Measurements from ENCODE around the gene BIRC6. TPM values are rescaled to one million over a fixed set of nuclear protein-coding genes. Genes with fewer than 3 reads are reported as not detected.

Gene BIRC6
- total and polyA plus RNA-seq, 12 donors, result 14.2 to 165 (median 80.7) TPM

DNA sequence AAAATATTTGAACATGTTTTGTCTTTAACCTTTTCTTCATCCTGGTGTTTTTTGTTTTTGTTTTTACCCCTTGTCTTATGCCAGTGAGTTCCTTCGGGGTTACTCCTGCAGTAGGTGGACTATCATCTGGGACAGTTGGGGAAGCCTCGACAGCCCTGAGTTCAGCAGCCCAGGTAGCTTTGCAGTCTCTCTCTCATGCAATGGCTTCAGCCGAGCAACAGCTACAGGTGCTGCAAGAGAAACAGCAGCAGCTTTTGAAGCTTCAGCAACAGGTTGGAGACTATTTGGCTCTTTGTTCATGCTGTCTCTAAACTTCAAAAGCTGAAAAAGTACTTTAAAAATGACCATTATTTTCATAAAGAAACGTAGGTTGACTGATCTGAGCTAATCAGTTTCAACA is 106.3 kb downstream of the BIRC6 start:
- no peak for DNase-seq
- Histone ChIP-seq H3K36me3 (replicated peaks in 1 of 2) (peaks cover 0 to 31% of the 10 kb centered on the region in 2 donors), H3K4me1 (replicated peaks in 1 of 2) (peaks cover 0 to 1% of the 10 kb centered on the region in 2 donors), H3K27me3 (no peaks in the 10 kb centered on the region), H3K9me3 (replicated peaks in 1 of 3) (no peaks in the 10 kb centered on the region), H3K4me3 (no peak overlapping the region), H3K27ac (no peak overlapping the region)
- no peak for TF ChIP-seq POLR2A (IDR thresholded peaks at IDR 0.05)
- TF ChIP-seq, protein P1, sequence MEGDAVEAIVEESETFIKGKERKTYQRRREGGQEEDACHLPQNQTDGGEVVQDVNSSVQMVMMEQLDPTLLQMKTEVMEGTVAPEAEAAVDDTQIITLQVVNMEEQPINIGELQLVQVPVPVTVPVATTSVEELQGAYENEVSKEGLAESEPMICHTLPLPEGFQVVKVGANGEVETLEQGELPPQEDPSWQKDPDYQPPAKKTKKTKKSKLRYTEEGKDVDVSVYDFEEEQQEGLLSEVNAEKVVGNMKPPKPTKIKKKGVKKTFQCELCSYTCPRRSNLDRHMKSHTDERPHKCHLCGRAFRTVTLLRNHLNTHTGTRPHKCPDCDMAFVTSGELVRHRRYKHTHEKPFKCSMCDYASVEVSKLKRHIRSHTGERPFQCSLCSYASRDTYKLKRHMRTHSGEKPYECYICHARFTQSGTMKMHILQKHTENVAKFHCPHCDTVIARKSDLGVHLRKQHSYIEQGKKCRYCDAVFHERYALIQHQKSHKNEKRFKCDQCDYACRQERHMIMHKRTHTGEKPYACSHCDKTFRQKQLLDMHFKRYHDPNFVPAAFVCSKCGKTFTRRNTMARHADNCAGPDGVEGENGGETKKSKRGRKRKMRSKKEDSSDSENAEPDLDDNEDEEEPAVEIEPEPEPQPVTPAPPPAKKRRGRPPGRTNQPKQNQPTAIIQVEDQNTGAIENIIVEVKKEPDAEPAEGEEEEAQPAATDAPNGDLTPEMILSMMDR (IDR thresholded peaks at IDR 0.05), result no peak
- 95 to 99% (median 98%) methylated on average over 4 of the region's 4 CpGs for WGBS, 4 donors
- intact Hi-C loops (cut with DNase I), result no loop called here

DNA sequence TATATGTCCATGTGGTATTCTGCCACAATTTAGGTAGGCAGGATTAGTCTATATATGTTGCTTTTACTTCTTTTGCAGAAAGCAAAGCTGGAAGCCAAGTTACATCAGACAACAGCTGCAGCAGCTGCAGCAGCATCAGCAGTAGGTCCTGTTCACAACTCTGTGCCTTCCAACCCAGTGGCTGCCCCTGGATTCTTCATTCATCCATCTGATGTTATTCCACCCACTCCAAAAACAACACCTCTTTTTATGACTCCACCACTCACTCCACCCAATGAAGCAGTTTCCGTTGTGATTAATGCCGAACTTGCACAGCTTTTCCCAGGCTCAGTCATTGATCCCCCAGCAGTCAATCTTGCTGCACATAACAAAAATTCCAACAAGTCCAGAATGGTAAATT is 107.6 kb downstream of the BIRC6 start:
- Histone ChIP-seq H3K27ac (no peak overlapping the region), H3K4me3 (no peak overlapping the region), H3K9me3 (replicated peaks in 1 of 3) (no peaks in the 10 kb centered on the region), H3K36me3 (replicated peaks in 1 of 2) (peaks cover 0 to 44% of the 10 kb centered on the region in 2 donors), H3K27me3 (no peaks in the 10 kb centered on the region), H3K4me1 (replicated peaks in 1 of 2) (no peaks in the 10 kb centered on the region)
- no peak for DNase-seq
- WGBS, 4 donors, result 86 to 100% (median 94%) methylated on average over 2 of the region's 2 CpGs
- no peak for TF ChIP-seq POLR2A (IDR thresholded peaks at IDR 0.05)
- TF ChIP-seq, protein P1 (IDR thresholded peaks at IDR 0.05), result no peak
- intact Hi-C loops (cut with DNase I), result no loop called here

DNA sequence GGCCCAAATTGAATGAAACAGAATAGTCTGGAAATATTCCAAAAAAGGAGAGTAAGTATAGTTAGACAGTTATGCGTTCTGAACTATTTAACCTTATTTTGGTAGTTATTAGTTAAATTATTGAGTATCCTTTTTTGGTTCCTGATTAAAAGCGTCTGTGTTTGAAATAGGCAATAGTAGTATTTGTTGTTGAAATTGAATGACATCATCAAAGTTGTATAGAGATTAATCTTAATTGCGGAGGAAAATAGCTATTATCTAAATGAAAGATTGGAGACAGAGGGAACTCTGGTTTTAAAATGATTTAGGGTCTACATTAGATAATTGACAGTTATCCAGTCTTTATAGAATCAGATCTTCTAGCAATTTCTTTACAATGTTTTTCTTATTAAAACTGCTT is 115.8 kb downstream of the BIRC6 start:
- DNase-seq, result no peak
- intact Hi-C loops (cut with DNase I), result no loop called here
- no peaks in the 10 kb centered on the region for H3K4me1 ChIP-seq (replicated peaks in 1 of 2)
- no peak overlapping the region for H3K4me3 ChIP-seq
- H3K27me3 ChIP-seq, result no peaks in the 10 kb centered on the region
- 56 to 62% (median 60%) methylated on average over 3 of the region's 3 CpGs for WGBS, 4 donors
- no peaks in the 10 kb centered on the region for H3K9me3 ChIP-seq (replicated peaks in 1 of 3)
- no peak for TF ChIP-seq POLR2A (IDR thresholded peaks at IDR 0.05)
- TF ChIP-seq, protein P1 (IDR thresholded peaks at IDR 0.05), result no peak
- peaks cover 0 to 47% of the 10 kb centered on the region in 2 donors for H3K36me3 ChIP-seq (replicated peaks in 1 of 2)
- H3K27ac ChIP-seq, result no peak overlapping the region

DNA sequence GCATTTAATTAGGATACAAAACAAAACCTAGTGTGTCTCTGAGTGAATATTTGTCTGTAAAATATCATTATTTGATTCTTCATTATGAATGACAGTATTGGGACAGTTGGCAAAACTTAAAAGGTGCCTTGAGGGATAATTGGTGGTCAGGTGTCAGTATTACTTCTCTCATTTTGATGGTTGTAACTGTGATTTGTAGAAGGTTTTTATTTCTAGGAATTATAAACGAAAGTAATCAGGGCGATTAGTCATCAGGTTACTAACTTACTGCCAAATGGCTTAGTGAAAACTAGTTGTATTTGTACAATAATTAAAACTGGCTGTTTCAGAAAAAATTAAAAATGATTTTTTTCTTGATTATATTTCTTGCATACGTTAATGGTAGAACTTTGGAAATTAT is 117.6 kb downstream of the BIRC6 start:
- no peak for TF ChIP-seq POLR2A (IDR thresholded peaks at IDR 0.05)
- TF ChIP-seq, protein P1 (IDR thresholded peaks at IDR 0.05), result no peak
- H3K4me1 ChIP-seq (replicated peaks in 1 of 2), result no peaks in the 10 kb centered on the region
- H3K27ac ChIP-seq, result no peak overlapping the region
- DNase-seq, result no peak
- H3K36me3 ChIP-seq (replicated peaks in 1 of 2), result peaks cover 0 to 43% of the 10 kb centered on the region in 2 donors
- no peaks in the 10 kb centered on the region for H3K9me3 ChIP-seq (replicated peaks in 1 of 3)
- H3K4me3 ChIP-seq, result no peak overlapping the region
- WGBS, 4 donors, result 68 to 84% (median 75%) methylated on average over 3 of the region's 3 CpGs
- no peaks in the 10 kb centered on the region for H3K27me3 ChIP-seq
- intact Hi-C loops (cut with DNase I), result no loop called here

Data from adrenal gland (tissue), 12 donors.